ENCODE results near the gene RAB7B. TPM values are rescaled to one million over a fixed set of nuclear protein-coding genes. Genes with fewer than 3 reads are reported as not detected.

The RAB7B gene
- total RNA-seq, 1 experiment from 2014 or later, result 0.22 TPM

- no peak overlapping the region for H3K4me2 ChIP-seq (ENCODE audit: low read length)
- TF ChIP-seq ZNF274 (IDR thresholded peaks at IDR 0.05; ENCODE audit: low read depth, low read length) (no peak), CEBPB (IDR thresholded peaks at IDR 0.05; ENCODE audit: low read depth) (no peak), MAX (IDR thresholded peaks at IDR 0.05) (no peak), ELF1 (IDR thresholded peaks at IDR 0.05; ENCODE audit: borderline replicate concordance, low read depth) (no peak), CTCF (IDR thresholded peaks at IDR 0.05 in 2 of 3, conservative IDR thresholded peaks at IDR 0.05 in 1 of 3; ENCODE audit: borderline replicate concordance in 1 of 3, insufficient read depth in 1 of 3, low read depth in 2 of 3, low read length in 2 of 3) (no peak)
- H3K27me3 ChIP-seq (ENCODE audit: insufficient read depth, low read length), result no peaks in the 10 kb centered on the region
- no peak for DNase-seq (ENCODE audit: low read depth, low spot score)
- ChIA-PET POLR2A (no interaction called here), CTCF (no interaction called here), RAD21 (ENCODE audit: low non-redundant PET in 1 of 2, low total read pairs in 2 of 2, uncharacterized antibody in 2 of 2, unreplicated experiment in 2 of 2) (no interaction called here)
- intact Hi-C loops (cut with micrococcal nuclease), result loop anchor here (5.0 kb wide), 1 partner anchor 382 kb away; no protein-coding TSS in a partner anchor
- H3K36me3 ChIP-seq (ENCODE audit: control insufficient read depth in 1 of 2, insufficient read depth in 2 of 2, low read length in 2 of 2), result no peaks in the 10 kb centered on the region
- H3K9ac ChIP-seq (ENCODE audit: low read length), result no peak overlapping the region
- no peaks in the 10 kb centered on the region for H3K79me2 ChIP-seq (ENCODE audit: insufficient read depth, low read length)
- no TSS peak for BruUV-seq (replicated peaks)
- no peak for ATAC-seq
- no peak overlapping the region for H3K27ac ChIP-seq (ENCODE audit: low read depth, low read length)
- peaks cover 6 to 10% of the 10 kb centered on the region in 2 experiments; a peak in 3 of 4 replicates for H3K4me1 ChIP-seq (ENCODE audit: control insufficient read depth in 1 of 2, insufficient read depth in 2 of 2, low read length in 2 of 2)
- H4K20me1 ChIP-seq (ENCODE audit: insufficient read depth), result no peaks in the 10 kb centered on the region
- H3K9me2 ChIP-seq (ENCODE audit: insufficient read depth), result no peaks in the 10 kb centered on the region
- H2AFZ ChIP-seq (ENCODE audit: low read depth, low read length, poor library complexity, severe bottlenecking), result no peak overlapping the region
- H3K4me3 ChIP-seq (replicated peaks in 1 of 2; ENCODE audit: low read depth in 1 of 2, low read length in 2 of 2), result no peak overlapping the region
- no peaks in the 10 kb centered on the region for H3K9me3 ChIP-seq (ENCODE audit: control insufficient read depth in 1 of 2, insufficient read depth in 1 of 2, low read depth in 1 of 2, low read length in 2 of 2)
These were observed 28.5 kb downstream of the RAB7B start for GRCh38 chr1:205974712-205975111.

GRCh38 chr1:205973377-205974232 is 29.6 kb downstream of the RAB7B start:
- no peaks in the 10 kb centered on the region for H4K20me1 ChIP-seq (ENCODE audit: insufficient read depth)
- peaks cover 6 to 10% of the 10 kb centered on the region in 2 experiments; a peak in 3 of 4 replicates for H3K4me1 ChIP-seq (ENCODE audit: control insufficient read depth in 1 of 2, insufficient read depth in 2 of 2, low read length in 2 of 2)
- no peaks in the 10 kb centered on the region for H3K9me3 ChIP-seq (ENCODE audit: control insufficient read depth in 1 of 2, insufficient read depth in 1 of 2, low read depth in 1 of 2, low read length in 2 of 2)
- TF ChIP-seq RAD21 (IDR thresholded peaks at IDR 0.05; ENCODE audit: low read depth) (no peak), CBX3 (IDR thresholded peaks at IDR 0.05; ENCODE audit: low read depth) (no peak), CTCF (IDR thresholded peaks at IDR 0.05 in 2 of 3, conservative IDR thresholded peaks at IDR 0.05 in 1 of 3; ENCODE audit: borderline replicate concordance in 1 of 3, insufficient read depth in 1 of 3, low read depth in 2 of 3, low read length in 2 of 3) (no peak), YY1 (IDR thresholded peaks at IDR 0.05; ENCODE audit: extremely low read depth, insufficient replicate concordance, low read depth, low read length) (no peak), ZNF274 (IDR thresholded peaks at IDR 0.05; ENCODE audit: low read depth, low read length) (no peak), TCF7L2 (IDR thresholded peaks at IDR 0.05; ENCODE audit: borderline replicate concordance, extremely low read depth, insufficient read depth, insufficient read length) (no peak), ATF3 (IDR thresholded peaks at IDR 0.05) (no peak)

More at GRCh38 chr1:205973377-205974232, 29.6 kb downstream of the RAB7B start:
- BruUV-seq (replicated peaks), result no TSS peak
- DNase-seq (ENCODE audit: low read depth, low spot score) (no peak), ATAC-seq (no peak)
- no peak overlapping the region for H3K4me2 ChIP-seq (ENCODE audit: low read length)
- H3K9ac ChIP-seq (ENCODE audit: low read length), result no peak overlapping the region
- ChIA-PET CTCF (no interaction called here), RAD21 (ENCODE audit: low non-redundant PET in 1 of 2, low total read pairs in 2 of 2, uncharacterized antibody in 2 of 2, unreplicated experiment in 2 of 2) (no interaction called here), POLR2A (no interaction called here)
- intact Hi-C loops (cut with micrococcal nuclease), result no loop called here
- no peaks in the 10 kb centered on the region for H3K36me3 ChIP-seq (ENCODE audit: control insufficient read depth in 1 of 2, insufficient read depth in 2 of 2, low read length in 2 of 2)
- no peaks in the 10 kb centered on the region for H3K27me3 ChIP-seq (ENCODE audit: insufficient read depth, low read length)
- no peak overlapping the region for H3K27ac ChIP-seq (ENCODE audit: low read depth, low read length)
- H2AFZ ChIP-seq (ENCODE audit: low read depth, low read length, poor library complexity, severe bottlenecking), result no peak overlapping the region
- H3K4me3 ChIP-seq (replicated peaks in 1 of 2; ENCODE audit: low read depth in 1 of 2, low read length in 2 of 2), result no peak overlapping the region
- H3K79me2 ChIP-seq (ENCODE audit: insufficient read depth, low read length), result no peaks in the 10 kb centered on the region
- no peaks in the 10 kb centered on the region for H3K9me2 ChIP-seq (ENCODE audit: insufficient read depth)
